Measurements from ENCODE around the gene CCNY. TPM values are rescaled to one million over a fixed set of nuclear protein-coding genes. Genes with fewer than 3 reads are reported as not detected.
A peak's percentile ranks its signal among the peaks of the same experiment; 100 is the strongest.

Gene CCNY
- total RNA-seq, 1 donor from 2014 or later: 85.9 TPM

- Mint-ChIP-seq H3K27me3 (ENCODE audit: low read depth, unreplicated experiment) (no peaks in the 10 kb centered on the region), H3K36me3 (ENCODE audit: low read depth, unreplicated experiment) (peaks cover 3% of the 10 kb centered on the region), H3K4me3 (ENCODE audit: unreplicated experiment) (peak overlapping the region; percentile 0), H3K27ac (ENCODE audit: unreplicated experiment) (peak overlapping the region; percentile 48), H3K4me1 (ENCODE audit: low read depth, unreplicated experiment) (peaks cover 43% of the 10 kb centered on the region), H3K9me3 (ENCODE audit: unreplicated experiment) (no peaks in the 10 kb centered on the region)
- Histone ChIP-seq H2AFZ (ENCODE audit: low read depth, low read length) (no peak overlapping the region), H3K27ac (ENCODE audit: low read depth, low read length) (no peak overlapping the region), H3K36me3 (ENCODE audit: insufficient read depth, low read length) (no peaks in the 10 kb centered on the region), H3K9ac (ENCODE audit: low read length) (no peak overlapping the region), H3K4me2 (ENCODE audit: low read length) (peak overlapping the region; percentile 14), H3K9me3 (ENCODE audit: insufficient read depth, low read depth, low read length) (no peaks in the 10 kb centered on the region), H4K20me1 (ENCODE audit: insufficient read depth, low read length) (peaks cover 98% of the 10 kb centered on the region), H3K79me2 (ENCODE audit: insufficient read depth, low read length) (peaks cover 98% of the 10 kb centered on the region), H3K27me3 (ENCODE audit: insufficient read depth, low read length) (no peaks in the 10 kb centered on the region), H3K4me3 (ENCODE audit: insufficient read depth, low read depth, low read length) (no peak overlapping the region), H3K4me1 (ENCODE audit: insufficient read depth, low read length) (peaks cover 10% of the 10 kb centered on the region)
- DNase-seq (ENCODE audit: low read depth) (peak; percentile 39), FAIRE-seq (no peak)
- TF ChIP-seq EZH2 (IDR thresholded peaks at IDR 0.05; ENCODE audit: insufficient read depth, low read length) (no peak), CTCF (IDR thresholded peaks at IDR 0.05; ENCODE audit: insufficient read depth, low read depth, low read length) (no peak)
Observed at GRCh38 chr10:35460852-35461460, 124.6 kb downstream of the CCNY start.

GRCh38 chr10:35462491-35462934, 126.2 kb downstream of the CCNY start:
- H3K9me3 ChIP-seq (ENCODE audit: insufficient read depth, low read depth, low read length): no peaks in the 10 kb centered on the region
- H4K20me1 ChIP-seq (ENCODE audit: insufficient read depth, low read length): peaks cover 98% of the 10 kb centered on the region
- no peaks in the 10 kb centered on the region for H3K27me3 ChIP-seq (ENCODE audit: insufficient read depth, low read length)
- Mint-ChIP-seq H3K27me3 (ENCODE audit: low read depth, unreplicated experiment) (no peaks in the 10 kb centered on the region), H3K4me3 (ENCODE audit: unreplicated experiment) (no peak overlapping the region), H3K9me3 (ENCODE audit: unreplicated experiment) (no peaks in the 10 kb centered on the region), H3K27ac (ENCODE audit: unreplicated experiment) (no peak overlapping the region), H3K4me1 (ENCODE audit: low read depth, unreplicated experiment) (peaks cover 46% of the 10 kb centered on the region), H3K36me3 (ENCODE audit: low read depth, unreplicated experiment) (no peaks in the 10 kb centered on the region)
- no peak overlapping the region for H2AFZ ChIP-seq (ENCODE audit: low read depth, low read length)
- H3K4me2 ChIP-seq (ENCODE audit: low read length): no peak overlapping the region
- H3K9ac ChIP-seq (ENCODE audit: low read length): no peak overlapping the region
- DNase-seq (ENCODE audit: low read depth): no peak
- H3K4me3 ChIP-seq (ENCODE audit: insufficient read depth, low read depth, low read length): no peak overlapping the region
- TF ChIP-seq EZH2 (IDR thresholded peaks at IDR 0.05; ENCODE audit: insufficient read depth, low read length): no peak
- no peak for TF ChIP-seq CTCF (IDR thresholded peaks at IDR 0.05; ENCODE audit: insufficient read depth, low read depth, low read length)
- H3K36me3 ChIP-seq (ENCODE audit: insufficient read depth, low read length): no peaks in the 10 kb centered on the region
- FAIRE-seq: no peak
- peaks cover 99% of the 10 kb centered on the region for H3K79me2 ChIP-seq (ENCODE audit: insufficient read depth, low read length)
- peaks cover 10% of the 10 kb centered on the region for H3K4me1 ChIP-seq (ENCODE audit: insufficient read depth, low read length)
- H3K27ac ChIP-seq (ENCODE audit: low read depth, low read length): no peak overlapping the region

All from astrocyte (in vitro differentiated cells and primary cell).